G401 (cell line): Measurements from ENCODE around the gene CATSPER3. TPM values are rescaled to one million over a fixed set of nuclear protein-coding genes. Genes with fewer than 3 reads are reported as not detected.
"Not testable (repeated sequence)": the region's sequence is repeated elsewhere in the genome, so short reads cannot be mapped to it uniquely, and the experiment has no call there.

ENCODE experiments used
- DNase-seq: peaks from one replicate; pipeline ENCODE4 v3.0.0-alpha.2; 2015; ENCODE audit warnings: low spot score
- in situ Hi-C: cut with HindIII; loops from 2 replicates; pipeline ENCODE4 v1.10.0; 2016; ENCODE audit warnings: low sequenced_read_pairs, mixed read lengths
- total RNA-seq: library from RNA; depleted of rRNA; stranded (reverse); fragments of >200 nt; shearing (Covaris generic); gene quantifications from 2 replicates; pipeline ENCODE4 v1.2.3, GENCODE V29; 2014

Gene CATSPER3
- total RNA-seq, 1 experiment from 2014 or later, result not detected

GRCh38 chr5:134965271-134965825 is 2.4 kb upstream of the CATSPER3 start:
- no peak for DNase-seq
- in situ Hi-C loops, result no loop called here

- in situ Hi-C loops, result no loop called here
- DNase-seq, result no peak
Observed at GRCh38 chr5:134968055-134968454, 348 bp downstream of the CATSPER3 start.

- in situ Hi-C loops, result no loop called here
- no peak for DNase-seq
Observed at GRCh38 chr5:134969166-134969565, 1.5 kb downstream of the CATSPER3 start.

- in situ Hi-C loops, result no loop called here
- no peak for DNase-seq
Observed at GRCh38 chr5:134975078-134975715, 7.5 kb downstream of the CATSPER3 start.

- in situ Hi-C loops, result no loop called here
- DNase-seq, result no peak
Observed at GRCh38 chr5:134975843-134976242, 8.1 kb downstream of the CATSPER3 start.

GRCh38 chr5:134976841-134977240 is 9.1 kb downstream of the CATSPER3 start:
- DNase-seq, result no peak
- in situ Hi-C loops, result no loop called here

GRCh38 chr5:134979416-134979815 is 11.7 kb downstream of the CATSPER3 start:
- DNase-seq, result no peak
- in situ Hi-C loops, result no loop called here

- in situ Hi-C loops, result no loop called here
Observed at GRCh38 chr5:134982230-134982629, 14.5 kb downstream of the CATSPER3 start.

GRCh38 chr5:134989266-134989830 is 21.6 kb downstream of the CATSPER3 start:
- no peak for DNase-seq
- in situ Hi-C loops, result no loop called here

More at GRCh38 chr5:134982230-134982629, 14.5 kb downstream of the CATSPER3 start:
- DNase-seq, result no peak

GRCh38 chr5:134990183-134990582 is 22.5 kb downstream of the CATSPER3 start:
- DNase-seq, in situ Hi-C loops: not testable (repeated sequence)

- in situ Hi-C loops, result no loop called here
- DNase-seq, result no peak
Observed at GRCh38 chr5:134992148-134992547, 24.4 kb downstream of the CATSPER3 start.

GRCh38 chr5:134993161-134993560 is 25.5 kb downstream of the CATSPER3 start:
- no peak for DNase-seq
- in situ Hi-C loops, result no loop called here

GRCh38 chr5:134994560-134995156 is 27.0 kb downstream of the CATSPER3 start:
- no peak for DNase-seq
- in situ Hi-C loops, result no loop called here

GRCh38 chr5:134995850-134996402 is 28.2 kb downstream of the CATSPER3 start:
- in situ Hi-C loops, result no loop called here
- DNase-seq, result no peak

GRCh38 chr5:134997015-134997414 is 29.3 kb downstream of the CATSPER3 start:
- no peak for DNase-seq
- in situ Hi-C loops, result no loop called here

GRCh38 chr5:134998068-134998467 is 30.4 kb downstream of the CATSPER3 start:
- in situ Hi-C loops, DNase-seq: not testable (repeated sequence)

- no peak for DNase-seq
Observed at GRCh38 chr5:135004376-135004775, 36.7 kb downstream of the CATSPER3 start.

GRCh38 chr5:135005076-135005475 is 37.4 kb downstream of the CATSPER3 start:
- DNase-seq, result no peak
- in situ Hi-C loops, result loop anchor here (25.0 kb wide), 1 partner anchor 207 kb away; no protein-coding TSS in a partner anchor

More at GRCh38 chr5:135004376-135004775, 36.7 kb downstream of the CATSPER3 start:
- in situ Hi-C loops, result loop anchor here (25.0 kb wide), 1 partner anchor 208 kb away; no protein-coding TSS in a partner anchor

GRCh38 chr5:135007305-135007704 is 39.6 kb downstream of the CATSPER3 start:
- in situ Hi-C loops, result loop anchor here (25.0 kb wide), 1 partner anchor 205 kb away; no protein-coding TSS in a partner anchor
- no peak for DNase-seq
